GM19463 (cell line): ENCODE data around the gene GTF2B.
"Not testable (repeated sequence)": the region's sequence is repeated elsewhere in the genome, so short reads cannot be mapped to it uniquely, and the experiment has no call there.

Experiments used
- ATAC-seq: cut with Tn5 transposase; IDR thresholded peaks from one replicate; pipeline ENCODE4 v1.9.1; 2021; ENCODE audit warnings: mild to moderate bottlenecking, moderate library complexity; ENCODE audit not compliant: unreplicated experiment

The GTF2B gene, protein sequence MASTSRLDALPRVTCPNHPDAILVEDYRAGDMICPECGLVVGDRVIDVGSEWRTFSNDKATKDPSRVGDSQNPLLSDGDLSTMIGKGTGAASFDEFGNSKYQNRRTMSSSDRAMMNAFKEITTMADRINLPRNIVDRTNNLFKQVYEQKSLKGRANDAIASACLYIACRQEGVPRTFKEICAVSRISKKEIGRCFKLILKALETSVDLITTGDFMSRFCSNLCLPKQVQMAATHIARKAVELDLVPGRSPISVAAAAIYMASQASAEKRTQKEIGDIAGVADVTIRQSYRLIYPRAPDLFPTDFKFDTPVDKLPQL

DNA sequence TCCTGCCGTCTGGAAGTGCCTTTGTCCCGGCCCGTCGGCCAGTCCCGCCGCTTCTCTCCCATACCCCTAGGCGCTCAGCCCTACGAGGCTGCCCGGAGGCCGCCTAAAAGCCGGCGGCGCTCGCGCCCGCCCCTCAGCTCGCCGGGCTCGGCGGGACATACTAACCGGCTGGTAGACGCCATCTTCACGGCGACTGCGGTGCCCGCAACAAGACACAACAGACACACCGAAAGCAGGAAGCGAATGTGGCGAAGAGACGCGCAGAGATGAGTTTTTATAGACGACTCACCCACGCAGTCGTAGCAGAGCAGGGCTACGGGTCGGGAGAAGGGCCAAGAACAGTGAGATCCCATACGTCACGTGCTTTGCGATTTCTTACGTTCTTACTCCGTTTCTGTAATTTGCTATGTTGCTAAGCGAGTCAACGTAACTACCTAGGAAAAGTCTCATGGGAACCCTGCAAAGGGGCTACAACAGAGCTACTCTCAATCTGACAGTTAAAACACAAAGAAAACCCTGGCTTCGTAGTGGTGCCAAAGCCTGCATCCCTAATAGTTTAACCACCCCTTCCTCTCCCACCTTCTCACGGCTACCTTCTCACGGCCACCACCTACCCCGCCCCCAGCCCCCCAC lies at the start of gene GTF2B:
TSS of gene GTF2B (minus strand) at position 250 of the 633 bp plus-strand sequence. CDS start at position 182, 68 bp downstream.
- ATAC-seq, result peak; percentile 90

DNA sequence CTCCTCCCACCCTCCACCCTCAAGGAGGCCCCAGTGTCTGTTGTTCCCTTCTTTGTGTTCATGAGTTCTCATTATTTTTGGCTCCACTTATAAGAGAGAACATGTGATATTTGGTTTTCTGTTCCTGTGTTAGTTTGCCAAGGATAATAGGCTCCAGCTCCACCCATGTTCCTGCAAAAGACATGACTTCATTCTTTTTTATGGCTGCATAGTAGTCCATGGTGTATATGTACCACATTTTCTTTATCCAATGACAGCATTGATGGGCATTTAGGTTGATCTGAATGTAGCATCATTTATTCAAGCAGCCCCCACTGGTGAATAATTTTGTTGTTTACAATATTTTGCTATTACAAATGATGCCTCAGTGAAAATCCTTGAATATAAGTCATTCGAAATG lies 47.2 kb upstream of the GTF2B start:
- not testable (repeated sequence) for ATAC-seq

DNA sequence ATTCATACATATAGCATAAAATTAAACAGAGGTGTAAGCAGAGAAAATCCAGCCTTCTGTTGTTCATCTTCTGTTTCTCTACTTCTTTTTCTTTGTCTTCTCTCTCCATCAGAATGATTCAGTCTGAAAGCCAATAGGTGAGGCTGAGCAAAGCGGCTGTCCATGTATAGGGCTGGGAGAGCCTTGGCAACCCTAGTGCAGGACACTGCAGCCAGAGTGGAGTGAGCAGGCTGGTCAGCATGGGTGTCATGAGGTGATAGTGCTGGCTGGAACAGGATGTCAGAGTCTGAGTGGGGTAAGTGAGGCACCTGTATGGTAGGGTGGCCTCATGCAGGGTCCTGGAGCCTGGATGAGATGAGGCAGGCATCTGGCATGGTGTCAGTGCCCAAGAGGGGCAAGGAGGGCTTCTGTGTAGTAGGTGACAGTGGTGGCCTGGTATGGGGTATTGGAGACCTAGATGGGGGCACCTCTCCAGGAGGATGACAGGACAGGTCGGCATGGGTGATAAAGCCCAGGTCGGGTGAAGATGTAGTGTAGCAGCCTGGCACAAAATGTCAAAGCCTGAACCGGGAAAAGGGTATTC lies 45.5 kb upstream of the GTF2B start:
- ATAC-seq, result no peak

GRCh38 chr1:88936223-88936523 lies 44.8 kb upstream of the GTF2B start:
- ATAC-seq, result no peak

DNA sequence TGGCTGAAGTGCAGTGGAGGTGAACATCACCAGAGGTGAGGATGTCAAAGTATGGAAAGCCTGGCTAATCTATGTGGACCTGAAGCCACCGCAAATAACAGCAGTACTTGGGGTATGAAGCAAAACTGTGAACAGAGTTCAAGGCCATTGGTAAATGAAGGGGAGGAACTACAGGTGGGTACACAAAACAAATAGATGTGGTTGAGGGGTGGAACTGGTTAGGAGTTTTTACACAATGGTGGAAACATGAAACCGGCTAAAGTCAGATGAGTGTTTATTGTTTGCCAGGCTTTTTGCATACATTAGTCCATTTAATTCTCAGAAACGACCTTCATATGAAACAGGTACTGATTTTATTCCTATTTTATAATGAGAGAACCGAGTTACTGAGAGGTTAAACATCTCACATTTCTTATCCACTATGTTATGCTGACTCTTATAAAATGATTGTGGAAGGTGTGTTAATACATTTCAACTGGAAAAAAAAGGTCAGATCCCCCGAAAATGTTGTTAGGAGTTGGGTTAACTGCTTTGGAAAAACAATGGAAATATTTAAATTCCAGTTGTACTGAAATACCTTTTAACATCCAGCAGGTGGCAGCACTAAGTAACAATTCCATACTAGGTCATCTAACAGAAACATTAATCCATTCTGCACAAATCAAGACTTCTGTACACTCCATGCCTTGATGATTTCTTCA lies 44.3 kb upstream of the GTF2B start:
- no peak for ATAC-seq

DNA sequence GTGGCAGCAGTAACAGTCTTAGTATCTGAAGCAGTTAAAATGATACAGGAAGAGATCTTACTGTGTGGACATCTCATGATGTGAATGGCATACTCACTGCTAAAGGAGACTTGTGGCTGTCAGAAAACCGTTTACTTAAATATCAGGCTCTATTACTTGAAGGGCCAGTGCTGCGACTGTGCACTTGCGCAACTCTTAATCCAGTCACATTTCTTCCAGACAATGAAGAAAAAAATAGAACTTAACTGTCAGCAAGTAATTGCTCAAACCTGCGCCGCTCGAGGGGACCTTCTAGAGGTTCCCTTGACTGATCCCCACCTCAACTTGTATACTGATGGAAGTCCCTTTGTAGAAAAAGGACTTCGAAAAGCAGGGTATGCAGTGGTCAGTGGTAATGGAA lies 38.8 kb upstream of the GTF2B start:
- not testable (repeated sequence) for ATAC-seq

DNA sequence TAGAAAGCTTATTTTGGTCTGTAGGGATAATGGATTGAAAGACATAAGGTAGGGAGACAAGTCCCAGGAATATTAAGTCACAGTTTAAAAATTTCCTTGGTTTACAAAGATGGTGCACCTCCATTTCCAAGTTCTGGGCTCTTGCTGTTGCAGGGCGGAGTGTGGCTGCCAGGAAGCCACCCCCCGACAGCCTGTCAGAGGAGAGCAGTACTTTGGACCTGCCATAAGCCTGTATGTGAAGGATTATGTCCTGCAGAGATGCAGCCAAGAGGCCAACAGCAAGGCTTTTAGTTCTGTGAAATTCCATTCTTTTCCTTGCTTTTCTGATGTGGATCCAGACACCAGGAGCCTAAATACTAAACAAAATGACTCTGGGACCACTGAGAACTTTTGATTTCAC lies 31.9 kb upstream of the GTF2B start:
- ATAC-seq, result no peak

DNA sequence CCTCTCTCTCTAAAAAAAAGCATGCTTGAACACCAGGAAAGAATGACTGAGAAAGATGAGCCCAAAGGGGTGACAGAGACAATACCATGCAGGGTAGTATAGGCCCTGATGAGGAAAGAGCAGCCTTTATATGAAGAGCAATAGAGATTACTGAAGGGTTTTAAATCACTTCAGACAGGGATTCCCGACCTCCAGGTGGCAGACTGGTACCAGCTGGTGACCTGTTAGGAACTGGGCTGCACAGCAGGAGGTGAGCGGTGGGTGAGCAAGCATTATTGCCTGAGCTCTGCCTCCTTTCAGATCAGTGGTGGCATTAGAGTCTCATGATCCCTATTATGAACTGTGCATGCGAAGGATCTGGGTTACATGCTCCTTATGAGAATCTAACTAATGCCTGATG lies 30.8 kb upstream of the GTF2B start:
- no peak for ATAC-seq

DNA sequence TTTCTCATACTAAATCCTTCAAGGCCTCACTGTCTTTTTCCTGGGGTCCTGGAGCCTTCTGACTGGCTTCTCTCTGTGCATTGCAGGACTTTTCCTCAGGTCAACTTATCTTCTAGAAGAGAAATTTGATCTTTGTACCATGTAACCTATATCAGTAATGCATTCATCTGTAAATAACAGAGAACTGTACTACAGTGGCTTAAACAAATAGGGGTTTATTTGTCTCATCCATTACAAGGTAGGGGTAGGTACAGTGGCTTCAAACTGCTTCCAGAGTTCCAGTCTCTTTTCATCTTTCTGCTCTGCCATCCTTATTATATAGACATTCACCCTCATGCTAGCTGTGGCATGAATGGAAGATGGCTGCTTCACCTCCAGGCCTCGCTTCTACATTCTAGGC lies 29.5 kb upstream of the GTF2B start:
- ATAC-seq, result no peak

DNA sequence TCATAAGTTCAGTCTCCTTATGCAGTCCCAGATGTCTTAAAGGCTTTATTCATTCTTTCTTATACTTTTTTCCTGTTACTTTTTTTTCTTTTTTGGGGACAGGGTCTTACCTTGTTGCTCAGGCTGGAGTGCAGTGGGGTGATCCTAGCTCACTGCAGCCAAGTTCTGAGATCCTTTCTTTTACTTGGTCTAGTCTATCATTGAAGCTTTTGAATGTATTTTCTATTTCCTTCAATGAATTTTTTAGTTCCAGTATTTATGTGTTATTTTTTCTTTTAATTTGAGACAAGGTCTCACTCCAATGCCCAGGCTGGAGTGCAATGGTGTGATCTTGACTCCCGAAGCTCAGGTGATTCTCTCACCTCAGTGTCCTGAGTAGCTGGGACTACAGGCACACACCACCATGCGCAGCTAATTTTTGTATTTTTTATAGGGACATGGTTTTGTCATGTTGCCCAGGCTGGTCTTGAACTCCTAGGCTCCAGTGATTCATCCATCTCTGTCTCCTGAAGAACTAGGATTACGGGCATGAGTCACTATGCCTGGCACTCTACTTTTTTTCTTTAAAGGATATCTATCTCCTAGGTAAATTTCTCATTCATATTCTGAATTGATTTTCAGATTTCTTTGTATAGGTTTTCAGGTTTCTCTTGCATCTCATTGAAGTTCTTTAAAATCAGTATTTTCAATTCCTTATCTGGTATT lies 26.1 kb upstream of the GTF2B start:
- ATAC-seq, result no peak

DNA sequence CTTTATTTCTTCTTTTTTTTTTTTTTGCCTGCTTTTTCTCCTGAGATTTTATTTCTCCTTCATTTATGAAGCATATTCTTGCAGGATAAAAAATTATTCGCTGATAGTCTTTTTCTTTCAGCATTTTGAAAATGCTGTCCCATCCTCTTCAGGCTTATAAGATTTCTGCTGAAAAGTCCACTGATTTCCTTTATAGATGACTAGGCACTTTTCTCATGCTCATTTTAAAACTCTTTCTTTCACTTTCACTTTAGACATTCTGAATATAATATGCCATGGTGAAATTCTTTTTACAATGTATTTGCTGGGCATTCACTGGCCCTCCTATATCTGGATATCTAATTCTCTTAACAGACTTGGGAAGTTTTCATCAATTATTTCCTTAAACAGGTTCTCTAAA lies 25.5 kb upstream of the GTF2B start:
- no peak for ATAC-seq

- ATAC-seq, result not testable (repeated sequence)
These were observed 20.4 kb upstream of the GTF2B start for GRCh38 chr1:88911800-88912199.

DNA sequence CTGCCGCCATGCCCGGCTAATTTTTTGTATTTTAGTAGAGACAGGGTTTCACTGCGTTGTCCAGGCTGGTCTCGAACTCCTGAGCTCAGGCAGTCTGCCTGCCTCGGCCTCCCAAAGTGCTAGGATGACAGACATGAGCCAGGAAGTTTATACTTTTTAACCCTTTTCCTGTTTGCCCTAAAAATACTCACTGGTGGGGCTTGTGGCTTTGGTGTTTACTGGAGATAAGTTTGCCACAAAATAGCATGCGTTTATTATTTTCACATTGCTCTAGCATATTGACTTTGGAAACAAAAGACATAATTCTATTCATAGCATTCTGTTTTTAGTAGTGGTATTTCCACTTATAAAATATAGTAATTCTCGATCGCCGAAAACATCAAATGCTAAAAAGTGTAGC lies 19.8 kb upstream of the GTF2B start:
- ATAC-seq, result no peak

DNA sequence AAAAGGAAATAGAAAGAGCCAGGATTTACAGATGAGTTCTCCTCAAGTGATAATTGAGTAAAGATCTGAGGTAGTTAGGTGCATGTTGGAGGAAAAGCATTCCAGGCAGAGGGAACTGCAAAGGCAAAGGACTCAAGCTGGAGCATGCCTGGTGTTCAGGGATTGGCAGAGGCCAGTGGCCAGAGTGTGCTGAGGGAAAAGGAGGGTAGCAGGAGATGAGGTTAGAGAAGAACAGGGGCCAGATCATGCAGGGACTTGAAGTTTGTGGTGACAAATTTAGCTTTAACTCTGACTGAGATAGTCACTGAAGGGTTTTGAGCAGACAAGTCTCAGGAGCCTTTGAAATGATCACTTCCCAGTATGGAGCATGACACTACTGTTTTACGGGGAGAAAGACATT lies 19.0 kb upstream of the GTF2B start:
- no peak for ATAC-seq

- ATAC-seq, result no peak
These were observed 9.5 kb upstream of the GTF2B start for GRCh38 chr1:88900883-88901282.

DNA sequence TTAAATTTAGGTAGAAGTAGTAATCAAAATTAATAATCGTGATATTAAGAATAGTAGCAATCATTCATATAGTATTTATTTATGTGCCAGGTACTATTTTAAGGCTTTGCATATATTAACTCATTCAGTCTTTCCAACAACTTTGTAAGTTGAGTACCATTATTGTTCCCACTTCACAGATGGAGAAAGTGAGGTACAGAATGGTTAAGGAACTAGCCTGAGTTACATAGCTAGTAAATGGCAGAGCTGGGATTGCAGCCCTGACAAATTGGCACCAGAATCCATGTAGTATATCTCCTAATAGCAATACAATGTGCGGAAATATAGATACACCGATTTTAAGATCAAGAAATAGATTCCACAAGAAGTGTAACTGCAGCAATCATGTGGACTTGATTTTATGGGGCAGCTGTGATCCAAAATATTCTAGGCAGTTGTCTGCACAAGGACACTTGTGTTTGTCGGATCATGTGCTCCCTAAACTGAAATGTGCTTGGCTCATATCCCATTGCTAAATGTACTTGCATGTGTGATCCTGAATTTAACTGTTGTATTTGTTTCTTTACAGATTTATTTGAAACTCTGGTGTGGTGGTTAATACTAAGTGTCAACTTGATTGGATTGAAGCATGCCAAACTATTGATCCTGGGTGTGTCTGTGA lies 5.8 kb upstream of the GTF2B start:
- ATAC-seq, result no peak

DNA sequence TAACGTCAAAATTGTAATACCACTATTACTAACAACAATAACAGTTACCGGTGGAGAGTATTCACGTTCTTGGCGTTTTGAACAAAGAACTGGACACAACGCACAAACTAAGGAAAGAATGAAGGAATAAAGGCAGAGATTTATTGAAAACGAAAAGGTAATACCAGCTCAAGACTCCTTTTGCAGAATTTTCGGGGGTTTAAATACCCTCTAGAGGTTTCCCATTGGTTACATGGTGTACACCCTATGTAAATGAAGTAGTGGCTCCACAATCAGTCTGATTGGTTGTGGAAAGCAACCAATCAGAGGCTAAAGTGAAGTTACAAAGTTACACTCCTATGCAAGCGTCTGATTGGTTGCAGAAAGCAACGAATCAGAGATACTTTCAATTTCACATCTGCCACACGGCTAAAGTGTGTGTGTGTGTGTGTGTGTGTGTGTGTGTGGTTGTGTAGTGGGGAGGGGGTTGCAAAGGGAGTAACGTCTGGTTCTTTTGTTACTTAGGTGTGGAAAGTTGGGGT lies 1.1 kb upstream of the GTF2B start:
- ATAC-seq, result no peak

DNA sequence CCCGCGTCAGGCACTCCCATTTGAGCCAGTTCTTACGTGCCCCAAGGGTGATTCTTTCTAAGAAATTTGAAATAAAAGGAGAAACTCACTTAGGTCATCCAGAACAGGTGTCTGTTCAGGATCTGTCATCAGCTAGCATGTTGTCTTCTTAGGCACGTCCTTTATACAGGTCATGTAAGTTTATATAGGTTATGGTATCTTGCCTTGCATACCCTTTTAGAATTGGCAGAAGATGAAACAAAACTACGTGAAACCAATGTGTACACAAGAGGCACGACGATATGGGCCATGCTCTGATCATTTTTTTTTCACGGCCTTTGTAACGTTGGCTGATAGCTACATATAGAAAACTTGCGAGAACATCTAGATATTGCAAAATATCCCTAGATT lies 579 bp upstream of the GTF2B start:
- no peak for ATAC-seq

DNA sequence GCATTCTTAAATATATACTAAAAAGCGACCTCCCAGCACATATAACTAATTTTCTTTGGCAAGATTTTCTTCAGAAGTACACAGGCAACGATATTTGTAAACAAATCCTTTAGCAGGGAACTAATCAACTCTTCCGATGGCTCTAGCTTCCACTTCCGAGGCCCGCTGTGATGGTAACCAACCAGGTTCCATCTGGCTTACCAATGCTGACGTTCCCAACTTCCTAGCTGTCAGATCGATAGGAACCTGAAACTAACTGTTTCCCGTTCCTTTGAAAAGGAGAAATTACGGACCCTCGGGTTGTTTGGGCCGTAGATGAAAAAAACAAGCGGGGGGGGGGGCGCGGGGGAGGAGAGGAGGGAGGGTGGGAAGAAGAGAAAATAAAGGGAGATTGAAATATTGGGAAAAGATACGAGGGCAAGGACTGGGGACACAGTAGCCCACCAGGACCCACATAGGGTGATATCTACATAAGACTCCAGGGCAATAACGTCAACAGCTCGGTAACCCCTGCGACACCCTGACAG lies 513 bp downstream of the GTF2B start:
- no peak for ATAC-seq

- ATAC-seq, result no peak
These were observed 1.2 kb downstream of the GTF2B start for GRCh38 chr1:88890131-88890530.
